Heart left ventricle (tissue), 16 donors: ENCODE measurements around the gene FSD2. TPM values are rescaled to one million over a fixed set of nuclear protein-coding genes. Genes with fewer than 3 reads are reported as not detected.

Experiments used
- ATAC-seq, 4 donors: fragments of 200-7000 bp; cut with Tn5 transposase; one replicate each; pipeline ENCODE4 v1.9.1; 2020 to 2022; ENCODE audit warnings: moderate library complexity in 4 of 4, mild to moderate bottlenecking in 3 of 4, moderate number of reproducible peaks in 1 of 4
- DNase-seq, 5 donors: peaks; one replicate each; pipeline ENCODE4 v3.0.0-alpha.2; 2020
- H3K27ac ChIP-seq, 12 donors: fragments of 200-600 bp; sonication (generic) in 4 of 12; one replicate each; pipeline versions ENCODE4 v1.5.0 to v1.8.0; 2016 to 2022; ENCODE audit warnings: mild to moderate bottlenecking in 2 of 12
- H3K27me3 ChIP-seq, 9 donors: fragments of 200-600 bp; sonication (generic) in 2 of 9; one replicate each; pipeline versions ENCODE4 v1.5.1 to v1.8.0; 2016 to 2022; ENCODE audit warnings: mild to moderate bottlenecking in 3 of 9
- H3K36me3 ChIP-seq, 9 donors: fragments of 200-600 bp; sonication (generic) in 2 of 9; one replicate each; pipeline versions ENCODE4 v1.5.0 to v1.8.0; 2018 to 2022; ENCODE audit warnings: mild to moderate bottlenecking in 2 of 9
- H3K4me1 ChIP-seq, 12 donors: fragments of 200-600 bp; sonication (generic) in 4 of 12; one replicate each; pipeline versions ENCODE4 v1.5.0 to v1.8.0; 2016 to 2022; ENCODE audit warnings: mild to moderate bottlenecking in 3 of 12
- H3K4me3 ChIP-seq, 12 donors: fragments of 200-600 bp; sonication (generic) in 4 of 12; one replicate each; pipeline versions ENCODE4 v1.5.0 to v1.8.0; 2017 to 2022; ENCODE audit warnings: mild to moderate bottlenecking in 9 of 12, moderate library complexity in 4 of 12
- H3K9me3 ChIP-seq, 12 donors: fragments of 200-600 bp; sonication (generic) in 4 of 12; one replicate each; pipeline versions ENCODE4 v1.5.0 to v1.8.0; 2016 to 2022; ENCODE audit warnings: mild to moderate bottlenecking in 1 of 12
- CTCF ChIP-seq, 12 donors: fragments of 200-600 bp; sonication (generic) in 4 of 12; IDR thresholded peaks; one replicate each; pipeline versions ENCODE4 v1.5.0 to v1.8.0; 2018 to 2022; ENCODE audit warnings: antibody characterized with exemption in 12 of 12, mild to moderate bottlenecking in 5 of 12
- POLR2A ChIP-seq, 2 donors: fragments of 450-650 bp; IDR thresholded peaks; one replicate each; pipeline ENCODE4 v1.6.1; 2017; ENCODE audit warnings: antibody characterized with exemption in 2 of 2, mild to moderate bottlenecking in 2 of 2, moderate library complexity in 2 of 2
- WGBS, 4 donors: extraction: QIAGEN DNeasy Blood & Tissue Kit in 2 of 4; methylation state at CpG; one replicate each; pipeline versions ENCODE4 v1.1.5 to v1.1.7; 2013 to 2018; 5-methylcytosine and 5-hydroxymethylcytosine counted together
- intact Hi-C, 10 donors: fragments of 100-400 bp; cut with DNase I; formaldehyde crosslinking; loops; one replicate each; pipeline versions ENCODE4 v1.11.1 to v1.14.2; 2022
- polyA plus RNA-seq, 2 donors: library from polyadenylated mRNA; stranded (reverse); fragments of 200-250 nt; gene quantifications; one replicate each; pipeline ENCODE4 v1.2.3, GENCODE V29; 2013
- total RNA-seq, 9 donors: library from RNA; depleted of rRNA in 2 of 9; stranded (reverse); fragments of >200 nt in 2 of 9; fragmentation: NEBNext Ultra II Directional in 3 of 9; extraction: Animal tissue kit (Norgen Biotek cat#: 25700) in 3 of 9; gene quantifications; one replicate each; pipeline versions ENCODE4 v1.1.0 to v1.2.4, GENCODE V29; 2016 to 2023
- donor health status: ischemic (EF 13 %, LVEDD 7.1; RV severe dilation, severe dysfunction).
- donor health status: healthy with polysubstance abuse.
- donor health status: DM: no; HTN: yes; CAD: no.
- donor health status: DM: no; HTN: no; CAD: no.
- donor health status: ischemic (EF 25% LVEDD 6.9; RV normal size, moderate dysfunction).
- donor health status: ischemic (EF 25% LVEDD 5.7; RV mildly dilated, moderate dysfunction).
- donor health status: healthy.
- donor health status: DM: yes; HTN: yes; CAD: no.
- donor health status: ischemic (EF 35%, LVEDD 5.7; RV mildly dilated, moderate dysfunction).
- donor health status: nonischemic (EF 11% LVEDD 7.7; RV severe dilation, severe dysfunction).
- donor health status: DM: yes; HTN: yes; CAD: no.
- donor health status: PGD.
- donor health status: ischemic (EF 29% LVEDD 5.4; RV normal size, mild dysfunction).
- donor health status: nonischemic (EF 23%, LVEDD 6.1; RV moderate dilation, normal function).

Gene FSD2
- total and polyA plus RNA-seq, 11 donors: 3.6 to 140 (median 66.0) TPM

- Histone ChIP-seq H3K27ac (peak overlapping the region; percentile 68 to 98 (median 83)), H3K9me3 (no peaks in the 10 kb centered on the region), H3K36me3 (no peaks in the 10 kb centered on the region), H3K4me3 (peak overlapping the region; percentile 7 to 73 (median 50)), H3K4me1 (peaks cover 0 to 55% (median 12%) of the 10 kb centered on the region in 12 donors), H3K27me3 (no peaks in the 10 kb centered on the region)
- DNase-seq (peak in 2 of 5 donors; percentile 15 to 41), ATAC-seq (peak in 2 of 4 donors; percentile 8 to 14)
- intact Hi-C loops: loop anchor here in 2 of 10 donors (10.0 kb wide), 2 partner anchors 50 to 270 kb away; no protein-coding TSS in a partner anchor
- TF ChIP-seq POLR2A (IDR thresholded peaks at IDR 0.05): no peak
- 32 to 59% (median 39%) methylated on average over 1 of the region's 1 CpG for WGBS, 4 donors
Observed at GRCh38 chr15:82804575-82804949, 1.3 kb downstream of the FSD2 start.

- no peaks in the 10 kb centered on the region for H3K27me3 ChIP-seq
- WGBS, 4 donors: 33 to 60% (median 47%) methylated on average over 2 of the region's 2 CpGs
- H3K9me3 ChIP-seq: no peaks in the 10 kb centered on the region
- H3K4me3 ChIP-seq: peak overlapping the region in 11 of 12 donors; percentile 9 to 73 (median 51)
- H3K27ac ChIP-seq: peak overlapping the region; percentile 29 to 98 (median 83)
- TF ChIP-seq POLR2A (IDR thresholded peaks at IDR 0.05) (no peak), CTCF (IDR thresholded peaks at IDR 0.05) (no peak)
- intact Hi-C loops: loop anchor here in 2 of 10 donors (10.0 kb wide), 2 partner anchors 49 to 269 kb away; no protein-coding TSS in a partner anchor
- no peak for DNase-seq
- ATAC-seq: no peak
- H3K4me1 ChIP-seq: peaks cover 0 to 59% (median 13%) of the 10 kb centered on the region in 12 donors
- no peaks in the 10 kb centered on the region for H3K36me3 ChIP-seq
Observed at GRCh38 chr15:82803793-82804574, 1.9 kb downstream of the FSD2 start.

- Histone ChIP-seq H3K4me1 (peaks cover 0 to 51% (median 10%) of the 10 kb centered on the region in 12 donors), H3K9me3 (no peaks in the 10 kb centered on the region), H3K27me3 (no peaks in the 10 kb centered on the region), H3K4me3 (peak overlapping the region in 6 of 12 donors; percentile 43 to 73 (median 52)), H3K27ac (peak overlapping the region in 3 of 12 donors; percentile 55 to 98 (median 90)), H3K36me3 (no peaks in the 10 kb centered on the region)
- no peak for ATAC-seq
- intact Hi-C loops: loop anchor here in 2 of 10 donors (10.0 kb wide), 2 partner anchors 48 to 268 kb away; no protein-coding TSS in a partner anchor
- no peak for DNase-seq
- no peak for TF ChIP-seq CTCF (IDR thresholded peaks at IDR 0.05)
- no peak for TF ChIP-seq POLR2A (IDR thresholded peaks at IDR 0.05)
- 34 to 54% (median 49%) methylated on average over 1 of the region's 1 CpG for WGBS, 4 donors
Observed at GRCh38 chr15:82802497-82802896, 3.4 kb downstream of the FSD2 start.

GRCh38 chr15:82799183-82799841 lies 6.6 kb downstream of the FSD2 start:
- no peaks in the 10 kb centered on the region for H3K27me3 ChIP-seq
- peak overlapping the region in 6 of 12 donors; percentile 1 to 67 (median 52) for H3K27ac ChIP-seq
- peaks cover 0 to 2% (median 0%) of the 10 kb centered on the region in 12 donors for H3K9me3 ChIP-seq
- 41 to 56% (median 50%) methylated on average over 7 of the region's 7 CpGs for WGBS, 4 donors
- peaks cover 0 to 49% (median 9%) of the 10 kb centered on the region in 12 donors for H3K4me1 ChIP-seq
- peaks cover 0 to 16% (median 0%) of the 10 kb centered on the region in 9 donors for H3K36me3 ChIP-seq
- intact Hi-C loops: no loop called here
- DNase-seq (peak in 2 of 5 donors; percentile 22 to 26), ATAC-seq (peak; percentile 37 to 68 (median 49))
- H3K4me3 ChIP-seq: no peak overlapping the region
- TF ChIP-seq CTCF (IDR thresholded peaks at IDR 0.05): no peak
- no peak for TF ChIP-seq POLR2A (IDR thresholded peaks at IDR 0.05)
